NCI-H510A treated with DMSO at 0.1 percent for 48 hours (cell line): ENCODE measurements around the gene CXorf66.
"Not testable (repeated sequence)": the region's sequence is repeated elsewhere in the genome, so short reads cannot be mapped to it uniquely, and the experiment has no call there.

Experiments
- DNase-seq: peaks from one replicate; lab custom pipeline; 2025; lab: John Stamatoyannopoulos, UW

The CXorf66 gene

DNA sequence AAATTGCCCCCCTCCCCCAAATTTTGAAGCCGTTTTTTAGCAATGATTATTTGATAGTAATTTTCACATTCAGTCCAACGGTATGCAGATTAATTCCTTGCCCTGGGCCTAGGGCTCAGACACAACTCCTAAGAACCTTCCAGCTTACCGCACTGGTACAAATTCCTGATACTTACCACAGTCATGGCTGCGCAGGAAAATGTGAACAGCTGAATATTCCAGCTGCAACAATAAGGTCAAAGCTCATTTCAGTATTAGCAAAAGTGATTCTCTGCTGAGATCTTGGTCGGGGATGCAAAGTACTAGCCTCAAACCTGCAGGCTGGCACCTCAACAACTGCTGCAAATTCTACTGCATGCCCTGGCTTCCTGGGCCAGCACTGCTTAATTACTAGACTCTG is 35.4 kb downstream of the CXorf66 start:
- DNase-seq = no peak

DNA sequence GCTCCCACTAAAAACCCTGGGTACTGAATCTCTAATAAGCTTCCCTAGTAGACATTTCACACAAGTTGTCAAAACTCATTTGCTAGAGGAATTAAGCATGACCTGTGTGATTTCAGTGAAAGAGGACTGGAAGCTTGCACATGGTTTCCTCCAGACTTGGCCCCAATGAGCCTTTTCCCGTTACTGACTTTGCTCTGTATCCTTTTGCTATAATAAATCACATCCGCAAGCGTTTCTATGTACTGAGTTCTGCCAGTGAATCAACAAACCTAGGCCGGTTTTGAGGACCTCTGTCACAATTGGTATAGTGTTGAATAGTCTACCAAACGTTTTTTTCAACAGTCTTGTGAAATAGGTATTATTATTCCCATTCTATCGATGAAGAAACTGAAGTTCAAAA is 40.6 kb downstream of the CXorf66 start:
- DNase-seq = no peak

- no peak for DNase-seq
These were observed 41.1 kb downstream of the CXorf66 start for GRCh38 chrX:139924069-139924695.

GRCh38 chrX:139921142-139921541 is 44.2 kb downstream of the CXorf66 start:
- DNase-seq = not testable (repeated sequence)

GRCh38 chrX:139920316-139920715 is 45.0 kb downstream of the CXorf66 start:
- DNase-seq = no peak

GRCh38 chrX:139914421-139914820 is 50.9 kb downstream of the CXorf66 start:
- DNase-seq = no peak

GRCh38 chrX:139909712-139910111 is 55.6 kb downstream of the CXorf66 start:
- DNase-seq = no peak

DNA sequence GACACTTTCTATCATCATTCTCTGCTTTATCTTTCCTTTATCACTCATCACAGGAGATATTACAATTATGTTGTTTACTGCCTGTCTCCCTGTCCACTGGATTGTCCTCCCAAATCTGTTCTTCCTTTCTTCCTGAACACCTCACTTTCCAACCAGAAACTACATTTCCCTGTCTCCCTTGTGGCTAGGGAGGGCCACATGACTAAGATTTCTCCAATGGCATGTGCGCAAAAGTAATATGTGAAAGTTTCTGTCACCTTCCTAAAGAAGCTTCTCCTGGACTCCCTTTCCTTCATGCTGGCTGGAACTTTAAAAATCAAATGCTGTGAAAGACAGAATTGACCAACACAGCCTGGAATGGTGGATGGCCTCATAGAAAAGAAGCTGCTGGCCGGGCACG is 58.2 kb downstream of the CXorf66 start:
- DNase-seq = no peak

GRCh38 chrX:139905743-139906142 is 59.6 kb downstream of the CXorf66 start:
- no peak for DNase-seq
